Activated naive CD4-positive, alpha-beta T cell treated with anti-CD3 and anti-CD28 coated beads, Interleukin-2, amount 50 U/mL, for 16 hours (primary cell): ENCODE data around the gene ADAMTS12.

ENCODE experiments used
- DNase-seq: peaks from one replicate; pipeline ENCODE4 v3.0.0-alpha.2; 2020

ADAMTS12 gene

DNA sequence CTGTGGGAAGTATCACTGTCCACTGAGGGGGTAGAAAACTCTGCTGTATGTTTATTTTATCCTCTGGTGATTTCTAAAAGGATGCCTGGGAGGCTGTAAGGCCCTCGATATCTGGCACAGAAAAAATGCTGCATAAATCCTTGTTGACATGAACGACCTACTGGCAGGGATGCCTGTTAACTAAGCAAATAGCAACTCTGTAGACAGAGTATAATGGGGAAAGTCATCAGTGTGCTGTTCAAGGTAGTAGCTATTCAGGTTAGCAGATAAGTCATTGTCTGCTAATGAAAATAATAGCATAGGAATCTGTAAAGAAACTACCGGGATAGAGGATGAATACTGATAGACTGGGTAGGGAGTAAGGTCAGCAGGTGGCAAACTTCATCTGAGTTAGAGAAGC is 256.2 kb downstream of the ADAMTS12 start:
- DNase-seq = no peak

- DNase-seq = no peak
These were observed 258.1 kb downstream of the ADAMTS12 start for GRCh38 chr5:33633699-33634098.

DNA sequence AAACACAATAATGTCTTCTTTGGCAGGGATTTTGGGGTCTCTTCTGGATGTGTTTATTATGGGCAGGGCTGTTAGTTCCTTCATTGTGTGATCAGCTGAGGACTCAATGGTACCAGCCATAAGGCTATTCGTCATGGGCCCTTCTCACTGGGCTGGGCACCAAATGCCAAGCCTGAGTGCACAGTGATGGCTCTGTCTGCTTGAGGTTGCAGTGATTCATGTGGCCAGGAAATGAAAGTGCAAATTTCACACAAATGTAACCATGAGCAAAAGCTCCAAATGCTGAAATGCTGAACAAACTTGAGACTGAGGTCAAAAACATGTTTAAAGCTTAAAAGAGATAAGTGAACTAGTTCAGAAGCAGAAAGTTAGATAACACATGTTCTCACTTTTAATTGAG is 260.0 kb downstream of the ADAMTS12 start:
- no peak for DNase-seq

- no peak for DNase-seq
These were observed 260.7 kb downstream of the ADAMTS12 start for GRCh38 chr5:33631139-33631538.

DNA sequence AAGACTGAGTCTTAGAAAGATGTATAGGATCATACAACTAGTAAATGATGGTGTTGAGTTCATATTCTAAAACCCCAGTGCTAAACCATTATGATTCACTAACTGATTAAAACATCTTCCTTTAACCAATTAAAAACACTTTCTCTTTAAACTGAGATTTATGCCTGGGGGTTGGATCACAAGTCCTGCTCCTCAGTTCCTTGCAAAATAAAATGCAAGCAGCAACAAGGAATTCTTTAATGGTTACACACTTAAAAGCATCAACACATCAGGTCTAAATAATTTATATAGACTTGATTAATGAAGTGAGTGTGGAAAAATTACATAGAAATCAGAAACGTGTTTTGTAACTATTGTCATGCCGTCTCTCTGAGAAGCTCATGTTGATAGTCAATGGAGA is 261.8 kb downstream of the ADAMTS12 start:
- DNase-seq = no peak

DNA sequence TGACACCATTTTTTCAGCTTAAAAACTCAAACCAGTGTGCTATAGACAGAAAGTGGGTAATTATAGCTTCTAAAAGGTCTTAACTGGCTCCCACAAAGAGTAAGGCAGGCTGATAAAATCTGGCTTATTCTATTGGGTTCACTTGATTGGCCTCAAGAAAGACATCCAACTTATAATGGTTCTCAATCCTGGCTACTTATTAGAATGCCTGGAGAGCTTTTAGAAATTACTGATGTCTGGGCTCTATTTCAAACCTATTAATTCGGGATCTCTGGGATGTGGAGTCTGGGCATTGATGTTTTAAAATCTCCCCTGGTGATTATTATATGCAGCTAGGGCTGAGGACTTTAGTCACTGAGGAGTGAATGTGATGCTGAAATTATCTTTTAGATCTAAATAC is 263.0 kb downstream of the ADAMTS12 start:
- DNase-seq = no peak

- no peak for DNase-seq
These were observed 270.3 kb downstream of the ADAMTS12 start for GRCh38 chr5:33621514-33621913.

- DNase-seq = no peak
These were observed 277.8 kb downstream of the ADAMTS12 start for GRCh38 chr5:33614039-33614438.

DNA sequence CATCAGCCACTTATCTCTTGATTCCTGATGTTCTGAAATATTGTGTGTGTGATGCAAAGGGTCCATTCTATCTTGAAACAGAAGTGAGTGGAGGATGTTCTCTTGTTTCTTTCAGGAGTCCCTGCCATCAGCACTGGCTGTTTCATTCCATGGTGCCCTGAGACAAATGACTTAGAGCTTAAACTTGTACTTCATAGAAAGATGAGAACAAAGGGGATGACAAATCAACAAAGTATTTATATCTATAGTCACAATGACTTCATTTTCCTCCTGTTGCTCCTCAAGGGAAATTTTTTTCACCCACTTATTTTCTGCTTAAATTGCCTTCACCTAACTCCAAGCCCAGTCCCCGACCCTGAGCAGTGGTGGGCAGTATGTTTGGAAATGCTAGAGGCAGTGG is 279.4 kb downstream of the ADAMTS12 start:
- no peak for DNase-seq

DNA sequence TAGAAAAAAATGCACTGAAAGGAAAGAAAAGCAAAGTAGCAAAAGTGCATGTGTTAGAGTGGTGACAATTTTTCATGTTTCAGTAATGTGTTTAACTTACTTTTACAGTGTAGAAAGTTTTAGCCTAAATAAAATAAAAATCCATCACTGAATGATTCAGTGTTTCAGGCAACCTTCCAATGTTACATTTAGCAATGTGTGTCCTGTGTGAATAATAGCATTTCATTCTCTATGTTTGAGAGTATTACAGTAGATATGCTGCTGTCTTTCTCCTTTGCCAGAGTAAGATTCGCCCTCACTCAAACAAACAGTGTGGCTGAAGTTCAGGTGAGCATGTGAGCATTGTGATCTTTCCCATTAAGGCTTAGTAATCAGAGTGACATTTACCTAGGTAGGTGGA is 279.9 kb downstream of the ADAMTS12 start:
- DNase-seq = no peak

- no peak for DNase-seq
These were observed 283.3 kb downstream of the ADAMTS12 start for GRCh38 chr5:33608344-33609041.

GRCh38 chr5:33604503-33604902 is 287.3 kb downstream of the ADAMTS12 start:
- DNase-seq = no peak

DNA sequence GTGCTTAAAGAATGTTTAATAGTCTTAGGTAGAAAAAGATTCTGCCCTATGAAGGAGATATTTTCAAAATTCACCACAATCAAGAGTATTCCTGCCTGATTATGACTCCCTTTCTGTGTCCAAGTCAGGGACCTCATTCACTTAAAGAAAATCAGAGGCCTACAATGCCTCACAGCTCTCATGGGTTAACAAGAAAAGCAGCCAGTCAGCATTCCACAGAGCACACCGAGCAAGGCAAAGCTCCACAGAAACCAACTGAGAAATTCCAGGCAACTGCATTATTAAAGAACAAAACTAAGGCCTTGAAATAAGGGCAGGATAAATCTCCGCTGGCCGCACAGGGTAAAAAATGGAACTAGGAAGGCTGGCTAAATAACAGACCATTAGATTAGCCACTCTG is 289.9 kb downstream of the ADAMTS12 start:
- no peak for DNase-seq

- DNase-seq = no peak
These were observed 296.5 kb downstream of the ADAMTS12 start for GRCh38 chr5:33595303-33595702.

DNA sequence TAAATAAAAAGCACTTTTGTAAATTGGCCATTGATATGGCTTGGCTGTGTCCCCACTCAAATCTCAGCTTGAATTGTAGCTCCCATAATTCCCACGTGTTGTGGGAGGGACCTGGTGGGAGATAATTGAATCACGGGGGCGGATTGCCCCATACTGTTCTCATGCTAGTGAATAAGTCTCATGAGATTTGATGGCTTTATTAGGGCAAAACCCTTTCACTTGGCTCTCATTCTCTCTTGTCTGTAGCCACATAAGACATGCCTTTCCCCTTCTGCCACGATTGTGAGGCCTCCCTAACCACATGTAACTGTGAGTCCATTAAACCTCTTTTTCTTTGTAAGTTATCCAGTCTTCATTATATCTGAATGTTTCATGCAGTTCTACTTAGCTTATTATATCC is 297.8 kb downstream of the ADAMTS12 start:
- DNase-seq = no peak

GRCh38 chr5:33592245-33592644 is 299.5 kb downstream of the ADAMTS12 start:
- no peak for DNase-seq

DNA sequence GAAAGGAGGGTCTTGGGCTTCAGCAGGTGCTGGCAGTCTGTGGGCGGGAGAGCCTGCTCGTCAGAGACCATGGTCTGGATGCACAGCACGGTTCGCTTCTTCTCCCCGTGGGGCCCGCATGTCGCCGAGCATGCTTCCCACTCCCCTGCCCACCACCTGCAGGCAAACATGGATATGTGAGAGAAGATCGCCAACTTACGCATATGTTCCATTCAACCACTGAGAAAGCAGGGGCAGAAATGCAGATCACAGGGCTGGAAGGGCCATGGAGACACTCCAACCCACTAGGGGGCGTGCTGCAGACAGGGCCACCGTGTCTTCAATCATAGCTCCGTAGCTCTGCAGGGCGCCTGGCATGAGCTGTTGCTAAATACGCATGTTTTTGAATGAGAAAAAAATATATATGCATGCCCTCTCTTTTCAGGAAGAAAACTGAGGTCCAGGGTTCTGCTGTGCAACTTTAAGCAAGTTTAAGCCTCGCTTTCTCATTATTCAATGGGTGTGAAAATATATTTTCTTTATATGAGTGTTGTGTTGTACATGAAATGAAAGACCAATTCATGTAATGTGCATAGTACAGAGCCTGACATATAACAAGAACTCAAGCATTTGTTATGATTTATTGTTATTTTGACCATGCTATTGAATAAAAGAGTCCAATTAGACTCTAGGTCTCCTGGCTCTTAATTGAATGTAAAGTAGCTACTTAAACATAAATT is 303.0 kb downstream of the ADAMTS12 start:
- peak; percentile 29 for DNase-seq

DNA sequence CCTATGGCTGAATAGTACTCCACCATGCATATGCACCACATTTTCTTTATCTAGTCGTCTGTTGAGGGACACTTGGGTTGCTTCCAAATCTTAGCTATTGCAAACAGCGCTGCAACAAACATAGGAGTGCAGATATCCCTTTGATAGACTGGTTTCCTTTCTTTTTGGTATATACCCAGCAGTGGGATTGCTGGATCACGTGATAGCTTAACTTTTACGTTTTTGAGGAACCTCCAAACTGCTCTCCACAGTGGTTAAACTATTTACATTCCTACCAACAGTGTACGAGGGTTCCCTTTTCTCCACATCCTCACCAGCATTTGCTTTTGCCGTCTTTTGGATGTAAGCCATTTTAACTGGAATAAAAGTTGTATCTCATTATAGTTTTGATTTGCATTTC is 308.5 kb downstream of the ADAMTS12 start:
- DNase-seq = no peak

GRCh38 chr5:33582417-33582816 is 309.4 kb downstream of the ADAMTS12 start:
- no peak for DNase-seq

GRCh38 chr5:33579789-33580188 is 312.0 kb downstream of the ADAMTS12 start:
- DNase-seq = no peak

DNA sequence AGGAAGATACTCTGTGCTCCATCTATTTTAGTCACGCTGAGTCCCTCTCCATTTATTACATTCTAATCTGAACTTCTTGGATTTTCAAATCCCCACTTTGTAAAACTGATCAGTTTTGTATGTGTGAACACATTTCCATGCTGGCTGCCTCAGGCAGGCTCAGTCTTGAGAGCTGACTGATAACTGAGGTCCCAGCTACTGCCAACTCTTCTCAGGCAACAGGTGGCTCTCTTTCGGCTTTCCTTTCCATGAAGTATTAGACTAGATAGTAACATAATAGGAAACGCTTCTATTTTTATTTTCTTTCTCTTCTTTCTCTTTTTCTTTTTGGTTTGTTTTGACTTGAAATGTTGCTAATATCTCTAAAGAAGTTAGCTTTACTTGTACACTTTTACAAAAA is 312.6 kb downstream of the ADAMTS12 start:
- no peak for DNase-seq

DNA sequence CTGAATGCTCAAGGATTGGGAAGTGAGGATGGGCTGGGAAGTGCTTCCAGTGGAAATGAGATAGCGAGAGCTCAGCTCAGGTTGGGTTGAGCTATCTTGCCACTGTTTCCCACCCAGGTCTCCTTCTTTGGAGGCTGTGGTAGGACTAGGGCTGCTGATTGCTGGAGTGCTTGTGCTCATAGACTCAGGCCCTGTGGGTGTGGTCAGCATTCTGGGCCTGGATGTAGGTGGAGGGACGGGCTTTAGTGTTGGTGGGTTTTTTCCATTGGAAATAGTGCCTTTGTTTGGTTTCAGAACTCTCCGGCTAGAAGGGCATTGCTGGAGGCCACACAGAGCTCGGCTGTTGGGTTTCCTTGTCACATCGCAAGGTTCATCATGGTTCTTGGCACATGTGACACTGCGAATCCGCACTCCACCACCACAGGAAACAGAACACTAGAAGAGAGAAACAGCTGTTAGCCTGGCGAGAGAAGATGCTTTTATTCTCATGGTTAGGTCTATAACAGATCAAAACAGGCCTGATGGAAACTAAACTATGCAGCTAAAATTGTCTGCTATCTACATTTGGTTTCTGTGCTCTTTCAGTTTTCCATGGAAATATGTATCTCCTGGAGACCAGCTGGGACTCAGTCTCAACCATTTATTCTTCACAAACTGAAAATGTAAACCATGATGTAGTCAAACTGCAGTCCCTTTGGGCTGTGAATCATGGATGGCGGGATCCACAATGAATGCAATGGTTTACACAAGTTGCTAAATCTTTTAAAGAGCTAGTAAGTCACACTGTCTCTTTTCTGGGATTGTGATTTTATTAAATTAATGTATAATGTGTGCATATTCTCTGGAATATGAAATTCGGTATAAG is 314.8 kb downstream of the ADAMTS12 start:
- no peak for DNase-seq

- DNase-seq = no peak
These were observed 326.5 kb downstream of the ADAMTS12 start for GRCh38 chr5:33565324-33565723.
